A673 (cell line): ENCODE data around the gene FCRLA.

Source experiments
- EZH2 ChIP-seq: fragments of 200-600 bp; sonication (generic); IDR thresholded peaks from 2 replicates; pipeline ENCODE4 v1.6.1; 2017; ENCODE audit warnings: borderline replicate concordance, low read depth, mild to moderate bottlenecking, mixed read lengths, antibody characterized with exemption, low read length; ENCODE audit not compliant: poor library complexity, severe bottlenecking
- TF ChIP-seq, protein P1 (sequence below): fragments of 300-800, 200-600 bp; sonication (generic); conservative IDR thresholded peaks from 2 replicates; pipeline ENCODE4 v1.5.1; 2017; ENCODE audit warnings: low read depth, mild to moderate bottlenecking, antibody characterized with exemption, low read length, moderate library complexity, mixed read lengths

GRCh38 chr1:161731981-161732718 is 25.1 kb downstream of the FCRLA start:
- TF ChIP-seq, protein P1, sequence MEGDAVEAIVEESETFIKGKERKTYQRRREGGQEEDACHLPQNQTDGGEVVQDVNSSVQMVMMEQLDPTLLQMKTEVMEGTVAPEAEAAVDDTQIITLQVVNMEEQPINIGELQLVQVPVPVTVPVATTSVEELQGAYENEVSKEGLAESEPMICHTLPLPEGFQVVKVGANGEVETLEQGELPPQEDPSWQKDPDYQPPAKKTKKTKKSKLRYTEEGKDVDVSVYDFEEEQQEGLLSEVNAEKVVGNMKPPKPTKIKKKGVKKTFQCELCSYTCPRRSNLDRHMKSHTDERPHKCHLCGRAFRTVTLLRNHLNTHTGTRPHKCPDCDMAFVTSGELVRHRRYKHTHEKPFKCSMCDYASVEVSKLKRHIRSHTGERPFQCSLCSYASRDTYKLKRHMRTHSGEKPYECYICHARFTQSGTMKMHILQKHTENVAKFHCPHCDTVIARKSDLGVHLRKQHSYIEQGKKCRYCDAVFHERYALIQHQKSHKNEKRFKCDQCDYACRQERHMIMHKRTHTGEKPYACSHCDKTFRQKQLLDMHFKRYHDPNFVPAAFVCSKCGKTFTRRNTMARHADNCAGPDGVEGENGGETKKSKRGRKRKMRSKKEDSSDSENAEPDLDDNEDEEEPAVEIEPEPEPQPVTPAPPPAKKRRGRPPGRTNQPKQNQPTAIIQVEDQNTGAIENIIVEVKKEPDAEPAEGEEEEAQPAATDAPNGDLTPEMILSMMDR = no peak
- TF ChIP-seq EZH2 = no peak
